ENCODE results near the gene TM4SF18.

DNA sequence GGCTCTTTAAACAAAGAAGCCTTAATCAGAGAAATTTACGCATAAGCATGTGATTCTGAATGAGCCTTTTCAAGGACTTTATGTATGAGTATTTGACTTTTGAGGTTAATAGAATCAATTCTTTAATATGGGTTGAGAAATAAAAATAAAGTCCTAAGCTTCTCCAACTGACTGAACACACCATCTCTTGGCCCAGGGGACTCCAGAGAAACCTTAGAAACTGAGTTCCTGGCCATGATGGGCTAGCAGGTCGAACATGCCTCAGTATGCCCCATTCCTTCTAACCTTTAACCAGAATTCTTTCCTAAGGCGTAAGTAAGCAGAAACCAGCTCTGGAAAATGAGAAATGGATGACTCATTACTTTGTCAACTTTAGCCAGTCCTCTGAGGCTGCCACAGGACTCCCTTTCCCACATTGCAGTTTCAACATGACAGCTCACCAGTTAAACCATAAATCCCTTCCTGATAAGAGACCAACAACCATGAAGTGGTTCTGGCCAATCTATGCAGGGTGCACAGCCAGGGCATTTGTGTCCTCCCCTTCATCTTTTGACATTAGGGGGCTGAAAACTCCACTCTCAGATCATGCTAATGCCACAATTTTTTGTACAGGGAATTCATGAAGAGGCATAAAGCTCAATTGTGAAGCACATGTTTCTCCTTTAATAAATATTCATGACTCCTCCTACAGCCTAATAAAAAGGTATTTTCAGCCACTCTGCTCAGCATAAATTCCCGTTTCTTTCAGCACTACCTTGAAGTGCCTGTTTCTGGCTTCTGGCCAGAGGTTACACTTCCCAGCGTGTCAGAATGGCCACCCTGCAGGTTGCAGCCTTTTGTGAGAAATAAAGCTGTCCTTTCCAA lies 33.3 kb downstream of the TM4SF18 start:
- TF ChIP-seq, protein P1, sequence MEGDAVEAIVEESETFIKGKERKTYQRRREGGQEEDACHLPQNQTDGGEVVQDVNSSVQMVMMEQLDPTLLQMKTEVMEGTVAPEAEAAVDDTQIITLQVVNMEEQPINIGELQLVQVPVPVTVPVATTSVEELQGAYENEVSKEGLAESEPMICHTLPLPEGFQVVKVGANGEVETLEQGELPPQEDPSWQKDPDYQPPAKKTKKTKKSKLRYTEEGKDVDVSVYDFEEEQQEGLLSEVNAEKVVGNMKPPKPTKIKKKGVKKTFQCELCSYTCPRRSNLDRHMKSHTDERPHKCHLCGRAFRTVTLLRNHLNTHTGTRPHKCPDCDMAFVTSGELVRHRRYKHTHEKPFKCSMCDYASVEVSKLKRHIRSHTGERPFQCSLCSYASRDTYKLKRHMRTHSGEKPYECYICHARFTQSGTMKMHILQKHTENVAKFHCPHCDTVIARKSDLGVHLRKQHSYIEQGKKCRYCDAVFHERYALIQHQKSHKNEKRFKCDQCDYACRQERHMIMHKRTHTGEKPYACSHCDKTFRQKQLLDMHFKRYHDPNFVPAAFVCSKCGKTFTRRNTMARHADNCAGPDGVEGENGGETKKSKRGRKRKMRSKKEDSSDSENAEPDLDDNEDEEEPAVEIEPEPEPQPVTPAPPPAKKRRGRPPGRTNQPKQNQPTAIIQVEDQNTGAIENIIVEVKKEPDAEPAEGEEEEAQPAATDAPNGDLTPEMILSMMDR (IDR thresholded peaks at IDR 0.05): no peak
- no peak for TF ChIP-seq EZH2phosphoT487 (IDR thresholded peaks at IDR 0.05)

Measured in neural progenitor cell (in vitro differentiated cells).